PC-9 (cell line): ENCODE results near the gene ANGPTL3. TPM values are rescaled to one million over a fixed set of nuclear protein-coding genes. Genes with fewer than 3 reads are reported as not detected.

ENCODE experiments used
- BruUV-seq: library from RNA; stranded (reverse); fragments of 400-500 nt; replicated peaks from 2 replicates; lab custom pipeline; 2021; lab: Mats Ljungman, UMichigan
- CTCF ChIA-PET: fragments of 300-600 bp; sonication (Branson Sonifier 250); formaldehyde crosslinking; loops from one replicate; lab custom pipeline; 2022; ENCODE audit warnings: antibody characterized with exemption; lab: Charles Lee
- POLR2A ChIA-PET: fragments of 300-600 bp; sonication (Branson Sonifier 250); formaldehyde crosslinking; loops from one replicate; lab custom pipeline; 2022; ENCODE audit warnings: antibody characterized with exemption; ENCODE audit not compliant: unreplicated experiment; lab: Charles Lee
- DNase-seq, 2 experiments: peaks; one replicate each; pipeline versions ENCODE4 v3.0.0 to v3.0.0-alpha.2; 2015 to 2022; ENCODE audit warnings: mixed read lengths in 1 of 2
- H2AFZ ChIP-seq: fragments of 200-600 bp; sonication (generic); 2 replicates; pipeline ENCODE4 v1.8.1; 2017; ENCODE audit warnings: antibody characterized with exemption
- H3F3A ChIP-seq: fragments of 200-600 bp; sonication (generic); 2 replicates; pipeline ENCODE4 v1.8.1; 2017; ENCODE audit warnings: antibody characterized with exemption, mild to moderate bottlenecking, low read depth; ENCODE audit not compliant: insufficient read depth
- H3K27ac ChIP-seq: fragments of 200-600 bp; sonication (generic); 2 replicates; pipeline ENCODE4 v1.6.1; 2016; ENCODE audit warnings: mixed run types
- H3K27me3 ChIP-seq: fragments of 200-600 bp; sonication (generic); 2 replicates; pipeline ENCODE4 v1.6.1; 2016; ENCODE audit warnings: low read depth, mixed run types; ENCODE audit not compliant: insufficient read depth
- H3K36me3 ChIP-seq: fragments of 200-600 bp; sonication (generic); 2 replicates; pipeline ENCODE4 v1.6.1; 2016; ENCODE audit warnings: low read depth, mixed run types
- H3K4me1 ChIP-seq: fragments of 200-600 bp; sonication (generic); replicated peaks from 2 replicates; pipeline ENCODE4 v1.6.1; 2016; ENCODE audit warnings: mixed run types; ENCODE audit not compliant: insufficient read depth
- H3K4me2 ChIP-seq: fragments of 200-600 bp; sonication (generic); 2 replicates; pipeline ENCODE4 v1.6.1; 2017; ENCODE audit warnings: mixed run types
- H3K4me3 ChIP-seq: fragments of 200-600 bp; sonication (generic); 2 replicates; pipeline ENCODE4 v1.6.1; 2016; ENCODE audit warnings: mixed run types
- H3K79me2 ChIP-seq: fragments of 200-600 bp; sonication (generic); 2 replicates; pipeline ENCODE4 v1.6.1; 2017; ENCODE audit warnings: low read depth, mixed run types
- H3K9me2 ChIP-seq: fragments of 200-600 bp; sonication (generic); 2 replicates; pipeline ENCODE4 v1.8.1; 2017; ENCODE audit warnings: mild to moderate bottlenecking; ENCODE audit not compliant: insufficient read depth
- H3K9me3 ChIP-seq: fragments of 200-600 bp; sonication (generic); 2 replicates; pipeline ENCODE4 v1.8.1; 2016; ENCODE audit warnings: low read depth; ENCODE audit not compliant: insufficient read depth
- H4K20me1 ChIP-seq: fragments of 200-600 bp; sonication (generic); 2 replicates; pipeline ENCODE4 v1.8.1; 2017; ENCODE audit not compliant: insufficient read depth
- CTCF ChIP-seq: fragments of 200-600 bp; sonication (generic); conservative IDR thresholded peaks from 2 replicates; pipeline ENCODE4 v1.6.1; 2017; ENCODE audit warnings: mixed run types, antibody characterized with exemption, mild to moderate bottlenecking, moderate library complexity
- EZH2 ChIP-seq: fragments of 200-600 bp; sonication (generic); IDR thresholded peaks from 2 replicates; pipeline ENCODE4 v1.8.0; 2017; ENCODE audit warnings: antibody characterized with exemption, low read depth
- intact Hi-C: fragments of 100-400 bp; cut with micrococcal nuclease; formaldehyde crosslinking; loops from one replicate; pipeline ENCODE4 v1.10.0; 2022; ENCODE audit not compliant: unreplicated experiment
- total RNA-seq: library from RNA; stranded (reverse); gene quantifications from 2 replicates; pipeline ENCODE4 v1.2.3, GENCODE V29; 2021

Gene ANGPTL3
- total RNA-seq, 1 experiment from 2014 or later = not detected

- no peaks in the 10 kb centered on the region for H3F3A ChIP-seq
- ChIA-PET CTCF (interaction anchor here (0.6 kb wide), 1 partner anchor 488 kb away, joined by 4 read pairs; no protein-coding TSS in a partner anchor), POLR2A (no interaction called here)
- H3K4me2 ChIP-seq = no peak overlapping the region
- no peak overlapping the region for H3K27ac ChIP-seq
- TF ChIP-seq EZH2 = no peak
- no peak for TF ChIP-seq CTCF
- peaks cover 15% of the 10 kb centered on the region for H3K4me1 ChIP-seq
- no peaks in the 10 kb centered on the region for H3K27me3 ChIP-seq
- no peak overlapping the region for H2AFZ ChIP-seq
- no peak overlapping the region for H3K4me3 ChIP-seq
- no peaks in the 10 kb centered on the region for H3K36me3 ChIP-seq
- no peak for DNase-seq
- no peaks in the 10 kb centered on the region for H4K20me1 ChIP-seq
- intact Hi-C loops = no loop called here
- no peaks in the 10 kb centered on the region for H3K9me2 ChIP-seq
- BruUV-seq = no TSS peak
- H3K79me2 ChIP-seq = no peaks in the 10 kb centered on the region
- H3K9me3 ChIP-seq = no peaks in the 10 kb centered on the region
These were observed 28.1 kb downstream of the ANGPTL3 start for GRCh38 chr1:62625415-62625814.

- Histone ChIP-seq H3K27ac (no peak overlapping the region), H3K4me2 (no peak overlapping the region), H3K79me2 (no peaks in the 10 kb centered on the region), H3K27me3 (no peaks in the 10 kb centered on the region), H4K20me1 (no peaks in the 10 kb centered on the region), H2AFZ (no peak overlapping the region), H3K9me3 (peaks cover 2% of the 10 kb centered on the region; the same call in 1 of the 2 replicates), H3F3A (no peaks in the 10 kb centered on the region), H3K4me3 (no peak overlapping the region), H3K4me1 (no peaks in the 10 kb centered on the region), H3K36me3 (0 out of 2 replicates have a peak, but pooled peaks cover 4% of the 10 kb centered on the region), H3K9me2 (no peaks in the 10 kb centered on the region)
- ChIA-PET CTCF (no interaction called here), POLR2A (no interaction called here)
- TF ChIP-seq EZH2 (no peak), CTCF (no peak)
- no TSS peak for BruUV-seq
- no peak for DNase-seq
- intact Hi-C loops = no loop called here
These were observed 31.2 kb downstream of the ANGPTL3 start for GRCh38 chr1:62628506-62628905.

- Histone ChIP-seq H3K36me3 (no peaks in the 10 kb centered on the region), H3K4me1 (no peaks in the 10 kb centered on the region), H4K20me1 (no peaks in the 10 kb centered on the region), H3F3A (no peaks in the 10 kb centered on the region), H2AFZ (no peak overlapping the region), H3K9me3 (peaks cover 3% of the 10 kb centered on the region; the same call in 1 of the 2 replicates), H3K79me2 (no peaks in the 10 kb centered on the region), H3K9me2 (no peaks in the 10 kb centered on the region), H3K27ac (no peak overlapping the region), H3K4me3 (no peak overlapping the region), H3K27me3 (no peaks in the 10 kb centered on the region), H3K4me2 (no peak overlapping the region)
- intact Hi-C loops = no loop called here
- no peak for TF ChIP-seq EZH2
- no peak for TF ChIP-seq CTCF
- no TSS peak for BruUV-seq
- CTCF ChIA-PET = no interaction called here
- POLR2A ChIA-PET = no interaction called here
- DNase-seq = no peak
These were observed 40.2 kb downstream of the ANGPTL3 start for GRCh38 chr1:62637392-62638105.
